Esophagus squamous epithelium (tissue), 4 donors: ENCODE data around the gene NR4A3.

ENCODE experiments used
- POLR2A ChIP-seq, 4 donors: fragments of 450-650 bp; IDR thresholded peaks; one replicate each; pipeline ENCODE4 v1.6.1; 2017; ENCODE audit warnings: antibody characterized with exemption in 4 of 4, mild to moderate bottlenecking in 4 of 4, moderate library complexity in 3 of 4
- TF ChIP-seq, protein P1 (sequence below), 6 experiments: fragments of 450-650 bp in 4 of 6; fragments of 200-600 bp in 2 of 6; sonication (generic) in 2 of 6; IDR thresholded peaks; one replicate each; pipeline ENCODE4 v1.5.1; 2016 to 2019; ENCODE audit warnings: antibody characterized with exemption in 6 of 6, mild to moderate bottlenecking in 4 of 6, moderate library complexity in 4 of 6

DNA sequence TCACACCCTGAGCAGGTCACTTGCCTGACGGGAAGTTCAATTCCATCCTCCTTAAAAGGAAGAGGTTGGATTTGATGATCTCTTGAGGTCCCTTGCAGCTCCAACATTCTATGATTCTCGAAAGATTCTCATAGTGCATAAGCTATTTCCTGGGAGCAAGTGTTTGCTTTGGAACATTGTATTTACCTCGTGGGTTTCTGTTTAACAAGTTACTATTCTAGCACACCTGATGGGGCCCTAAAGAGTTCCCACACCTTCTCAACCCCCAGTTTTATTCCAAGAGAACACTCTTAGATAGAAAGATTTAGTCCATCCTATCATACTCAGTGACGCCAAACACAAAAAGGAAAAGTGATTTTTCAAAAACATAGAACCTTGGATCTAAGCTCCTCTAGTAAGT is 23.4 kb downstream of the NR4A3 start:
- TF ChIP-seq POLR2A (IDR thresholded peaks at IDR 0.05) = no peak
- TF ChIP-seq, protein P1, sequence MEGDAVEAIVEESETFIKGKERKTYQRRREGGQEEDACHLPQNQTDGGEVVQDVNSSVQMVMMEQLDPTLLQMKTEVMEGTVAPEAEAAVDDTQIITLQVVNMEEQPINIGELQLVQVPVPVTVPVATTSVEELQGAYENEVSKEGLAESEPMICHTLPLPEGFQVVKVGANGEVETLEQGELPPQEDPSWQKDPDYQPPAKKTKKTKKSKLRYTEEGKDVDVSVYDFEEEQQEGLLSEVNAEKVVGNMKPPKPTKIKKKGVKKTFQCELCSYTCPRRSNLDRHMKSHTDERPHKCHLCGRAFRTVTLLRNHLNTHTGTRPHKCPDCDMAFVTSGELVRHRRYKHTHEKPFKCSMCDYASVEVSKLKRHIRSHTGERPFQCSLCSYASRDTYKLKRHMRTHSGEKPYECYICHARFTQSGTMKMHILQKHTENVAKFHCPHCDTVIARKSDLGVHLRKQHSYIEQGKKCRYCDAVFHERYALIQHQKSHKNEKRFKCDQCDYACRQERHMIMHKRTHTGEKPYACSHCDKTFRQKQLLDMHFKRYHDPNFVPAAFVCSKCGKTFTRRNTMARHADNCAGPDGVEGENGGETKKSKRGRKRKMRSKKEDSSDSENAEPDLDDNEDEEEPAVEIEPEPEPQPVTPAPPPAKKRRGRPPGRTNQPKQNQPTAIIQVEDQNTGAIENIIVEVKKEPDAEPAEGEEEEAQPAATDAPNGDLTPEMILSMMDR (IDR thresholded peaks at IDR 0.05) = no peak
